Midbrain (tissue), 1 donor: ENCODE data around the gene EPN1.

Experiments used
- DNase-seq: peaks from one replicate; lab custom pipeline; 2025; lab: John Stamatoyannopoulos, UW

The EPN1 gene

GRCh38 chr19:55660991-55661390 is 14.0 kb upstream of the EPN1 start:
- DNase-seq: no peak

- no peak for DNase-seq
Observed at GRCh38 chr19:55661826-55662225, 13.2 kb upstream of the EPN1 start.

GRCh38 chr19:55663846-55664536 is 11.0 kb upstream of the EPN1 start:
- DNase-seq: no peak

- DNase-seq: no peak
Observed at GRCh38 chr19:55666343-55667005, 8.6 kb upstream of the EPN1 start.

- no peak for DNase-seq
Observed at GRCh38 chr19:55667006-55667381, 8.0 kb upstream of the EPN1 start.

- DNase-seq: no peak
Observed at GRCh38 chr19:55667511-55667910, 7.5 kb upstream of the EPN1 start.

- no peak for DNase-seq
Observed at GRCh38 chr19:55667958-55668357, 7.1 kb upstream of the EPN1 start.

GRCh38 chr19:55668603-55669348 is 6.2 kb upstream of the EPN1 start:
- no peak for DNase-seq

GRCh38 chr19:55669418-55670279 is 5.4 kb upstream of the EPN1 start:
- DNase-seq: no peak

GRCh38 chr19:55670280-55671053 is 4.6 kb upstream of the EPN1 start:
- no peak for DNase-seq

GRCh38 chr19:55671054-55671378 is 4.0 kb upstream of the EPN1 start:
- DNase-seq: no peak

GRCh38 chr19:55672418-55672817 is 2.6 kb upstream of the EPN1 start:
- no peak for DNase-seq

- DNase-seq: no peak
Observed at GRCh38 chr19:55673465-55673864, 1.6 kb upstream of the EPN1 start.

GRCh38 chr19:55673889-55674288 is 1.1 kb upstream of the EPN1 start:
- no peak for DNase-seq

- DNase-seq: no peak
Observed at GRCh38 chr19:55674459-55674840, 576 bp upstream of the EPN1 start.

GRCh38 chr19:55675661-55676354 is 782 bp downstream of the EPN1 start:
- no peak for DNase-seq

- no peak for DNase-seq
Observed at GRCh38 chr19:55676383-55676782, 1.4 kb downstream of the EPN1 start.

GRCh38 chr19:55676889-55677505 is 2.0 kb downstream of the EPN1 start:
- no peak for DNase-seq

GRCh38 chr19:55677572-55678028 is 2.6 kb downstream of the EPN1 start:
- DNase-seq: no peak

GRCh38 chr19:55678121-55678671 is 3.2 kb downstream of the EPN1 start:
- peak; percentile 37 for DNase-seq
